ENCODE measurements around the gene TMEM92.

The TMEM92 gene

DNA sequence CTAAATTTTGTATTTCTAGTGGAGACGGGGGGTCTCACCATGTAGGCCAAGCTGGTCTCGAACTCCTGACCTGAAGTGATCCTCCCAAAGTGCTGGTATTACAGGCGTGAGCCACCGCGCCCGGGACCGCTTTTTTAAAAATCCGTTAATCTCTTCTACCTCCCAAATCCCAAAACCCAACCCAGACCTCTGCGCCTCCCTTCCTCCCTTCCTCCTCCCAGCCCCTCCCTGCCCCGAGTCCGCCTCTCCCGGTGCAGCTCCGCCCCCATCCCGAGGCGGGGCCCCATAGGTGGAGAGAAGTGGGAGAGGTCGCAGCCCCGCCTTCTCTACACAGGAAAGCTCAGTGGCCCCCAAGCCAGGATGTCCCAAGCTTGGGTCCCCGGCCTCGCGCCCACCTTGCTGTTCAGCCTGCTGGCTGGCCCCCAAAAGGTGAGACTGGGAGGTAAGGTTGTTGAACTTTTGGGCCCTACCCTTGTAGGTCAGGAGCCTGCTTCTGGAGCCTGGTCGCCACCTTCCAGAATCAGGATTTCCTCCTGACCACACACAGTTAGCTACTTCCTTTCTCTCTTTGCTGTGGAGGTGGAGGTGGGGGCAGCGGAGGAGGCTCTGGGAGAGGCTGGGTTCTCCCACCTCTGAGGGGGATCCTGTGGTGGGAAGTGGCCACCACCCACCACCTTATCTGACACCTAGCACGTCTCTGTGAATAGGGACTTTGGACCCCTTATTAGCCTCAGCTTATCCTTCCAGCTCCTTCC is at the start of gene TMEM92:
TSS of gene TMEM92 (plus strand) at position 325 of the 755 bp plus-strand sequence. CDS start at position 361, 36 bp downstream.
- H3K4me3 Mint-ChIP-seq, result peak within 1 kb of the TSS; percentile 10
- H3K27me3 Mint-ChIP-seq, result peaks cover 74% of the 10 kb centered on the region
- no peak for ATAC-seq
- no peaks in the 10 kb centered on the region for H3K9me3 Mint-ChIP-seq
- H3K27ac Mint-ChIP-seq, result no peak within 1 kb of the TSS
- H3K36me3 Mint-ChIP-seq, result no peaks in the 10 kb centered on the region
- H3K4me1 Mint-ChIP-seq, result peaks cover 27% of the 10 kb centered on the region

DNA sequence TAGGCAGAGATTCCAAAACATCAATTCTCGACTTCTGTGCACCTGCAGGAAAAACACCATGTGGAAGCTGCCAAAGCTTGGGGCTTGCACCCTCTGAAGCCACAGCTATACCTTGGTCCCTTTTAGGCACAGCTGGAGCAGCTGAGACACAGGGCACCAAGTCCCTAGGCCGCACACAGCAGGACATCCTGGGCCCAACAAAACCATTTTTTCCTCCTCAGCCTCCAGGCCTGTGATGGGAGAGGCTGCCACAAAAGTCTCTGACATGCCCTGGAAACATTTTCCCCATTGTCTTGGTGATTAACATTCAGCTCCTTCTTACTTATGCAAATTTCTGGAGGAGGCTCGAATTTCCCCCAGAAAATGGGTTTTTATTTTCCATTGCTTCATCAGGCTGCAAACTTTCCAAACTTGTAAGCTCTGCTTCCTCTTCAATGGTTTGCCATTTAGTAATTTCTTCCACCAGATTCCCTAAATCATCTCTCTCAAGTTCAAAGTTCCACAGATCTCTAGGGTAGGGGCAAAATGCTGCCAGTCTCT is 48.5 kb upstream of the TMEM92 start:
- no peak overlapping the region for H3K4me3 Mint-ChIP-seq
- no peak overlapping the region for H3K27ac Mint-ChIP-seq
- no peaks in the 10 kb centered on the region for H3K4me1 Mint-ChIP-seq
- H3K36me3 Mint-ChIP-seq, result peaks cover 7% of the 10 kb centered on the region
- peaks cover 20% of the 10 kb centered on the region for H3K9me3 Mint-ChIP-seq
- peaks cover 40% of the 10 kb centered on the region for H3K27me3 Mint-ChIP-seq
- no peak for ATAC-seq

DNA sequence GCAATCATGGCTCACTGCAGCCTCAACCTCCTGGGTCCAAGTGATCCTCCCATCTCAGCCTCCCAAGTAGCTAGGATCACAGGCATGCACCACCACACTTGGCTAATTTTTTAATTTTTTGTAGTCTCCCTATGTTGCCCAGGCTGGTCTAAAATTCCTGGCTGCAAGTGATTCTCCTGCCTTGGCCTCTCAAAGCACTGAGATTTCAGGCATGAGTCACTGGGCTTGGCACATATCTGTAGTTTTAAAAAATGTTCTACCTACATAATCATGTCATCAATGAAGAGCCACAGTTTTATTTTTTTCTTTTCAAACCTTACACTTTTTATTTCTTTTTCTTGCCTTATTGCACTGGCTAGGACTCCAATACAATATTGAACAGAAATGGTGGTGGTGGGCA is 39.7 kb upstream of the TMEM92 start:
- no peaks in the 10 kb centered on the region for H3K36me3 Mint-ChIP-seq
- peaks cover 51% of the 10 kb centered on the region for H3K27me3 Mint-ChIP-seq
- no peak overlapping the region for H3K4me3 Mint-ChIP-seq
- peaks cover 9% of the 10 kb centered on the region for H3K9me3 Mint-ChIP-seq
- no peak overlapping the region for H3K27ac Mint-ChIP-seq
- no peaks in the 10 kb centered on the region for H3K4me1 Mint-ChIP-seq
- no peak for ATAC-seq

DNA sequence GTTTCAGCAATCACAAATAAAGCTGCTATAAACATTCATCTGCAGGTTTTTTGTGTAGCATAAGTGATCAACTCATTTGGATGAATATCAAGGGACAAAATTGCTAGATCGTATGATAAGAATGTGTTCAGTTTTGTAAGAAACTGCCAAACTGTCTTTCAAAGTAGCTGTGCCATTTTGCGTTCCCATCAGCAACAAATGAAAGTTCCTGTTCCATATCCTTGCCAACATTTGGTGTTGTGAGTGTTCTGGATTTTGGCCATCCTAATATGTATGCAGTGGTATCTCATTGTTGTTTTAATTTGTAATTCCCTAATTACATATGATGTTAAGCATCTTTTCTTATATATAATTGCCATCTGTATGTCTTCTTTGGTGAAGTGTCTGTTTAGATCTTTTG is 36.4 kb upstream of the TMEM92 start:
- Mint-ChIP-seq H3K4me3 (no peak overlapping the region), H3K27me3 (peaks cover 65% of the 10 kb centered on the region), H3K9me3 (peaks cover 4% of the 10 kb centered on the region), H3K4me1 (no peaks in the 10 kb centered on the region), H3K27ac (no peak overlapping the region), H3K36me3 (no peaks in the 10 kb centered on the region)
- no peak for ATAC-seq

DNA sequence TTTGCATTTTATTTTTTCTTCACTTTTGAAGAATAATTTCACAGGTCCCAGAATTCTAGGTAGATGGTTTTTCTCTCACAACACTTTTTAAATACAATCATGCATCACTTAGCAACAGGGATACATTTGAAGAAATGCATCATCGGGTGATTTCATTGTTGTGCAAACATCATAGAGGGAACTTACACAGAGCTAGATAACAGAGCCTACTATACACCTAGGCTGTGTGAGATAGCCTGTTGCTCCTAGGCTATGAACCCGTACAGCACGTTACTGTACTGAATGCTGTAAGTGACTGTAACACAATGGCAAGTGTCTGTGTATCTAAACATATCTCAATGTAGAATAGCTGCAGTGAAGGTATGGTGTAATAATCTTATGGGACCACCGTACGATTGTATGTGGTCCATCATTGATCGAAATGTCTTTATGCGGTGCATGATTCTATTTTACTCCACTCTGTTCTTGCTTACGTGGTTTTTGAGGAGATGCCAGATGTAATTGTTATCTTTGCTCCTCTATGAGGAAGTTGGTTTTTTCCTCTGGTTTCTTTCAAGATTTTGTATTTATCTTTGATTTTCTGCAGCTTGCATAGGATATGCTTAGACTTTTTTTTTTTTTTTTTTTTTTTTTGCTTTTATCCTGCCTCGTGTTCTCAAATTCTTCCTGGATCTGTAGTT is 35.5 kb upstream of the TMEM92 start:
- Mint-ChIP-seq H3K9me3 (no peaks in the 10 kb centered on the region), H3K36me3 (no peaks in the 10 kb centered on the region), H3K4me3 (no peak overlapping the region), H3K4me1 (no peaks in the 10 kb centered on the region), H3K27ac (no peak overlapping the region), H3K27me3 (peaks cover 66% of the 10 kb centered on the region)
- no peak for ATAC-seq

DNA sequence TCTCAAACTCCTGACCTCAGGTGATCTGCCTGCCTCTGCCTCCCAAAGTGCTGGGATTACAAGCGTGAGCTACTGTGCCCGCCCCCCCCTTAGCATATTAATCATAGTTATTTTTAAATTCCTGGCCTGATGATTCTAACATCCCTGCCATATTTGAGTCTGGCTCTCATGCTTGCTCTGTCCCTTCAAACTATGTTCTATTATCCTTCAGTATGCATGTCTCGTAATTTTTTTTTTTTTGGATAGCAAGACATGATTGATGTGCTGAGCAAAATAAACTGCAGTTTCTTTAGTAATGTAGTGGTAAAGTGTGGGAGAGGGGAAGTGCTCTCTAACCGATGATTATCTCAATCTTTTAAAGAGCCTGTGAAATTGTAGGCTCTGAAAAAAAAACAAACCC is 34.3 kb upstream of the TMEM92 start:
- ATAC-seq, result no peak
- peaks cover 64% of the 10 kb centered on the region for H3K27me3 Mint-ChIP-seq
- H3K4me3 Mint-ChIP-seq, result no peak overlapping the region

DNA sequence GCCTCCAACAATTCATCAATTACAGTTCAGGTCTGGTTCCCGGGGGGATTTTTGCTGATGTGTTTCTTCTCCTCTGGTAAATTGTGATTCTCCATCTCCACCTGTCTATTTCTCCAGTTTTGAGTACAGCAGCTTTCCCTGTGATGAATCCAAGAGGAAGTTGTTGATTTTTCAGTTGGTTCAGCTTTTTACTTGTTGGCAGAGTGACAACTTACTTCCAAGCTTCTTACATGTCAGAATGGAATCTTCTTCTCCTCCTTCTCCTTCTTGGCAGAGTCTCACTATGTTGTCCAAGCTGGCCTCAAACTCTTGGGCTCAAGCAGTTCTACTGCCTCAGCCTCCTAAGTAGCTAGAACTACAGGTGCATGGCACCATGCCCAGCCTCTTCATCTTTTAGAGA is 33.4 kb upstream of the TMEM92 start:
- Mint-ChIP-seq H3K27ac (no peak overlapping the region), H3K4me3 (no peak overlapping the region), H3K9me3 (no peaks in the 10 kb centered on the region), H3K27me3 (peaks cover 57% of the 10 kb centered on the region), H3K4me1 (no peaks in the 10 kb centered on the region), H3K36me3 (no peaks in the 10 kb centered on the region)
- no peak for ATAC-seq

More for the DNA sequence above, 34.3 kb upstream of the TMEM92 start:
- Mint-ChIP-seq H3K36me3 (no peaks in the 10 kb centered on the region), H3K9me3 (no peaks in the 10 kb centered on the region), H3K4me1 (no peaks in the 10 kb centered on the region), H3K27ac (no peak overlapping the region)

DNA sequence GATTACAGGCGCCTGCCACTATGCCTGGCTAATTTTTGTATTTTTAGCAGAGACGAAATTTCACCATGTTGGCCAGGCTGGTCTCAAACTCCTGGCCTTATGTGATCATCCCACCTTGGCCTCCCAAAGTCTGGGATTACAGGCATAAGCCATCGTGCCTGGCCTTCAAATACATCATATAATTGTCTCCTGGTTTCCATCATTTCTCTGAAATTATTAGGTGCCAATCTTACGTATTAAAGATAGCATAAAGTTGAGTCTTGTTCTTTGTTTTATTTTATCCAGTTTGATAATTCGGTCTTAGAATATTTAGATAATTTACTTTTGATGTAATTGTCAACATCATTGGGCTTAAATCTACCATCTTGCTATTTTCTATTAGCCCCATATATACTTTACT is 32.8 kb upstream of the TMEM92 start:
- no peak for ATAC-seq
- Mint-ChIP-seq H3K9me3 (no peaks in the 10 kb centered on the region), H3K4me3 (no peak overlapping the region), H3K27me3 (peaks cover 59% of the 10 kb centered on the region), H3K36me3 (no peaks in the 10 kb centered on the region), H3K4me1 (no peaks in the 10 kb centered on the region), H3K27ac (no peak overlapping the region)

DNA sequence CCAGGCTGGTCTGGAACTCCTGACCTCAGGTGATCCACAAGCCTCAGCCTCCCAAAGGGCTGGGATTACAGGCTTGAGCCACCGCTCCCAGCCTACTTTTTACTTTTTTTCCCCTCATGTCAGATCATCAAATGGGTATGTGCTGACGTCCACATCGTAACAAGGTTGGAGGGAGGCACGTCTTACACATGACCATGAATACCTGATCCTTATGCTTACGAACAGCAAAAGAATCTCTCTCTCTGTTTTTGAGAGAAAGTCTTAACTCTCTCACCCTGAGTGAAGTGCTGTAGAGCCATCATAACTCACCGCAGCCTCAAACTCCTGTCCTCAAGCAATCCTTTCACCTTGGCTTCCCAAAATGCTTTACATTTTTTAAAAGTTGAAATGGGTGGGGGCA is 29.5 kb upstream of the TMEM92 start:
- H3K27me3 Mint-ChIP-seq, result peaks cover 68% of the 10 kb centered on the region
- peaks cover 14% of the 10 kb centered on the region for H3K9me3 Mint-ChIP-seq
- peaks cover 10% of the 10 kb centered on the region for H3K36me3 Mint-ChIP-seq

DNA sequence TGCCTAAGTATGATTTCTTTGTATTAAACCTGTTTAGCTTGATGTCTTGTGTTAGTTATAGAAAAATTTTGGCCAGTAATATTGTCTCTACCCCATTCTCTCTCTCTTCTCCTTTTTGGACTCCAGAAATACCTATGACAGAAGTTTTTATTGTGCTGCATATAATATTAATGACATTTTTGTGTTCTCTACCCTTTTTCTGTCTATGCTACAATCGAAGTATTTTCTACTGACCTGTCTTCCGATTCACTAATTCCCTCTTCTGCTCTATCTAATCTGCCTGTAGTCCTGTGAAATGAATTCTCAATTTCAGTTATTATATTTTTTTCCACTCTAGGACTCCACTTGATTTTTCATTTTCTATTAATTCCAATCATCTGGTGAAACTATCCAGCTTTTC is 26.0 kb upstream of the TMEM92 start:
- Mint-ChIP-seq H3K27me3 (peaks cover 58% of the 10 kb centered on the region), H3K4me3 (no peak overlapping the region), H3K27ac (no peak overlapping the region), H3K9me3 (peaks cover 14% of the 10 kb centered on the region), H3K36me3 (peaks cover 10% of the 10 kb centered on the region), H3K4me1 (no peaks in the 10 kb centered on the region)
- ATAC-seq, result no peak

More for the DNA sequence above, 29.5 kb upstream of the TMEM92 start:
- H3K4me3 Mint-ChIP-seq, result no peak overlapping the region
- ATAC-seq, result no peak
- H3K27ac Mint-ChIP-seq, result no peak overlapping the region
- no peaks in the 10 kb centered on the region for H3K4me1 Mint-ChIP-seq

DNA sequence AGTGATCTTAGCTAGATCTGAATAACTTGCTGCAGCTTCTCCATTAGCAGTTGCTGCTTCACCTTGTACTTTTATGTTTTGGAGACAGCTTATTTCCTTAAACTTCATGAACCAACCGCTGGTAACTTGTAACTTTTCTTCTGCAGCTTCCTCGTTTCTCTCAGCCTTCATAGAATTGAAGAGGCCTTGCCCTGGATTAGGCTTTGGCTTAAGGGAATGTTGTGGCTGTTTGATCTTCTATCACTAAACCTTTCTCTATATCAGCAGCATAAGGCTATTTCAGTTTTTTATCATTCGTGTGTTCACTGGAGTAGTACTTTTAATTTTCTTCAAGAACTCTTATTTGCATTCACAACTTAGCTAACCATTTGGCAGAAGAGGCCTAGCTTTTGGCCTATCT is 21.5 kb upstream of the TMEM92 start:
- H3K4me3 Mint-ChIP-seq, result no peak overlapping the region
- no peaks in the 10 kb centered on the region for H3K4me1 Mint-ChIP-seq
- peaks cover 66% of the 10 kb centered on the region for H3K27me3 Mint-ChIP-seq

DNA sequence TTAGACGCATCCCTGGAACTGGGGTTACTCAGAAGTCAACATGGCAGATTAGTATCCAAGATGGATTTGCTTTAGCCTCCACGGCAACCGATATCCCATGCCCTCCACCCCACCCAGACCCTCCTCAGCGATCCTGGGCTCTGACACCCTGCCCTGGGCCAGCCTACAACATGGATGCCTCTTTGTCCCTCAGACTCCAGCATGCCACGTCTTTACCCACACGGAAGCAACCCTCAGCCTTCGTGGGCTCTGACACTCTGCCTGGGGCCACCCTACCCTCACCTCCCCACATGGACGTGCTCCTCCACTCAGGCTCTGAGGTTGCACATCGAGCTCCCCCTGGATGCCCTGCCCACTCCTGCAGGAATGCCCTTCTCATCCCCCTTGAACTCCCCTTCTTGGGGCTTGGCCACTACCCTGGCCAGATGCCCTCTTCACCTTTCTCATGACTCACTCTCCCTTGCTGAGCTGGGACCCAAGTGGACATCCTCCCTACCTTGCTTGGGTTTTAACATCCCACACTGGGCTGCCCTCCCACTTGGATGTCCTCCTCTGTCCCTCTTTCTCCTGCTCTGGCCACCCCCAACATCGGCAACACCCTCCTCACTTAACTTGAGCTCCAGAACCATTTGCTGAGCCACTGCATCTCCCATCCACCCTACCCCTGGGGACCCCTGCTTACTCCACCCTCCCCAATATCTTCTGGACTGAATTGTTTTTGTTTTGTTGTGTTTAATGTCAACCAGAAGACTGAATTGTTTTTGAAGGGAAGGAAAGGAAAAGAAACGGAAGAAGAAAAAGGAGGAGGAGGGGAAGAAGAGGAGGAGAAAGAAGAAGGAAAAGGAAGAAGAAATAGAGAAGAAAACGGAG is 18.3 kb upstream of the TMEM92 start:
- no peaks in the 10 kb centered on the region for H3K9me3 Mint-ChIP-seq
- no peak overlapping the region for H3K4me3 Mint-ChIP-seq
- no peak for ATAC-seq
- no peaks in the 10 kb centered on the region for H3K36me3 Mint-ChIP-seq
- H3K27ac Mint-ChIP-seq, result no peak overlapping the region
- peaks cover 44% of the 10 kb centered on the region for H3K27me3 Mint-ChIP-seq
- H3K4me1 Mint-ChIP-seq, result no peaks in the 10 kb centered on the region

More for the DNA sequence above, 21.5 kb upstream of the TMEM92 start:
- ATAC-seq, result no peak
- no peak overlapping the region for H3K27ac Mint-ChIP-seq
- H3K36me3 Mint-ChIP-seq, result peaks cover 10% of the 10 kb centered on the region
- peaks cover 10% of the 10 kb centered on the region for H3K9me3 Mint-ChIP-seq

DNA sequence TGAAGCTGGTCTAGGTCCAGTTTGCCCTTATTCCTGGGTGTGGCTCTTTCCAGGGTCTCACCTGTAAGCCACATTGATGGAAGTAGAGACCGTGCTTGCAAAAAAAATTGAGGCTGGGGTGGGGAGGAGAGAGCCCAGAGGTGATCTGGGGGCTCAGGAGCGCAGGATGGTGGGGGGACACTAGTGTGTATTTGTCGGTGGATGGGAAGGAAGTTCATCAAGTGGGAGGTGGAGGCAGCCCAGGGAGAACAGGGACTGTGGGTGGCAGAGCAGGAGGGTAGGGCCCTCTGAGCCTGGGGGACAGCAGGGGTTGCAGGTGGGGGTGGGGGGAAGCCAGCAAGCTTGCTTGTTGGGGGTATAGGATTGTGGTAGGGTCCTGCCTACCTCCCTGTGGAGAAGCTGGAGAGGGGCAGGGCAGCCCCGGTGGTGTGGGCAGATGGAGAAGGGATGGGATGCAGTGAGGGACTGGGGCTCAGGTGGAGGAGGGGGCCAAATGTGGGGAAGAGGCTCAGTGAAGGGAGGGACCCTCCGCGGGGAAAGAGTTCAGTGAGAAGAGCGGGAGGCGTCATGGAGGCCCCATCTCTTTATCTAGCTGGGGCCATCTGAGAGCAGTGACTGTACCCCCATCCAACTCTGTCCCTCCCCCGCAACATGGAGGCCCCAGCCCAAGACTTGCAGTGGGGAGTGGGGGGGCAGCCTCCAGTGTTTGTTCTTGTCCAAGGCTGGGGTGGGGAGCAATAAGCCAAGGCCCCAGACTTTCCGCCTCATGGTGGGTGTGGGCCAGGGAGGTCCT is 17.2 kb upstream of the TMEM92 start:
- no peak for ATAC-seq
- peaks cover 49% of the 10 kb centered on the region for H3K27me3 Mint-ChIP-seq
- no peaks in the 10 kb centered on the region for H3K9me3 Mint-ChIP-seq
- H3K27ac Mint-ChIP-seq, result no peak overlapping the region
- no peaks in the 10 kb centered on the region for H3K4me1 Mint-ChIP-seq
- no peak overlapping the region for H3K4me3 Mint-ChIP-seq
- no peaks in the 10 kb centered on the region for H3K36me3 Mint-ChIP-seq

DNA sequence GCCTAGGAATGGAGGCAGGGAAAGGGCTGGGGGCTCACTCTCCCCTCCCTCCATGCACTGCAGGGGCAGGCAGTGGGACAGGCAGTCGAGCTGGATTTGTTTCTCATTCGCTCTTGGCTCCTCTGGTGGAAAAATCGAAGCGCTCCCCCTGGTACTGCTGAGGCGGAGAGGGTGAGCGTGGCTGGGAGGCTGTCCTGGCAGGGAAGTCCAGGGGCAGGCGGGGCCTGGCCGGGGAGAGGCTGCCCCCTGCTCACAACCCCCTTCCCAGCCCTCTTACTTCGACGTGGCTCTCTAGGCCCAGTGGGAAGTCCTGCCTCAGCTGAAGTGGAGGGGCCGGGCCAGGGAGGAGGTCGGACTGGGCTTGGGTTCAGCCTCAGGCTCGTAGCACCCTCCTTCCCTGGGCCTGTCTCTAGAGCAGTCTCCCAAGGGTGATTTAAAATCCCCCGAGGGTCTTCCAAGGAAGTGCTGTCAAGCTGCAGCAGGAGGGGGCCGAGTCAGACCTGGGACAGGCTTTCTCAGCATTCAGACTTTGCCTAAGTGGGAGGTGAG is 16.5 kb upstream of the TMEM92 start:
- ATAC-seq, result no peak
- no peak overlapping the region for H3K4me3 Mint-ChIP-seq
- no peaks in the 10 kb centered on the region for H3K36me3 Mint-ChIP-seq
- H3K4me1 Mint-ChIP-seq, result no peaks in the 10 kb centered on the region
- H3K9me3 Mint-ChIP-seq, result no peaks in the 10 kb centered on the region
- H3K27ac Mint-ChIP-seq, result no peak overlapping the region
- H3K27me3 Mint-ChIP-seq, result peaks cover 56% of the 10 kb centered on the region
